Activated T-helper 17 cell treated with anti-CD3 and anti-CD28 coated beads, Interleukin-2, amount 50 U/mL, for 72 hours (primary cell): ENCODE measurements around the gene CEP104. TPM values are rescaled to one million over a fixed set of nuclear protein-coding genes. Genes with fewer than 3 reads are reported as not detected.

Experiments used
- ATAC-seq: fragments of 150-1000 bp; cut with Tn5 transposase; replicated peaks from 2 replicates; pipeline ENCODE4 v1.10.0; 2021; ENCODE audit warnings: mild to moderate bottlenecking, moderate library complexity
- H3K27ac Mint-ChIP-seq: one replicate; pipeline ENCODE4 v1.8.0; 2022; ENCODE audit warnings: mixed read lengths
- H3K27me3 Mint-ChIP-seq: one replicate; pipeline ENCODE4 v1.8.0; 2022; ENCODE audit warnings: mixed read lengths
- H3K36me3 Mint-ChIP-seq: one replicate; pipeline ENCODE4 v1.8.0; 2022; ENCODE audit warnings: low read depth, mild to moderate bottlenecking, mixed read lengths
- H3K4me1 Mint-ChIP-seq: one replicate; pipeline ENCODE4 v1.8.0; 2022; ENCODE audit warnings: mixed read lengths
- H3K4me3 Mint-ChIP-seq: one replicate; pipeline ENCODE4 v1.8.0; 2022; ENCODE audit warnings: mild to moderate bottlenecking, mixed read lengths
- H3K9me3 Mint-ChIP-seq: one replicate; pipeline ENCODE4 v1.8.0; 2022; ENCODE audit warnings: mixed read lengths
- total RNA-seq, 2 donors: library from RNA; stranded (reverse); gene quantifications; one replicate each; pipeline ENCODE4 v1.2.3, GENCODE V29; 2022

CEP104 gene
- total RNA-seq, 2 donors from 2014 or later: 17.8 to 39.4 TPM

DNA sequence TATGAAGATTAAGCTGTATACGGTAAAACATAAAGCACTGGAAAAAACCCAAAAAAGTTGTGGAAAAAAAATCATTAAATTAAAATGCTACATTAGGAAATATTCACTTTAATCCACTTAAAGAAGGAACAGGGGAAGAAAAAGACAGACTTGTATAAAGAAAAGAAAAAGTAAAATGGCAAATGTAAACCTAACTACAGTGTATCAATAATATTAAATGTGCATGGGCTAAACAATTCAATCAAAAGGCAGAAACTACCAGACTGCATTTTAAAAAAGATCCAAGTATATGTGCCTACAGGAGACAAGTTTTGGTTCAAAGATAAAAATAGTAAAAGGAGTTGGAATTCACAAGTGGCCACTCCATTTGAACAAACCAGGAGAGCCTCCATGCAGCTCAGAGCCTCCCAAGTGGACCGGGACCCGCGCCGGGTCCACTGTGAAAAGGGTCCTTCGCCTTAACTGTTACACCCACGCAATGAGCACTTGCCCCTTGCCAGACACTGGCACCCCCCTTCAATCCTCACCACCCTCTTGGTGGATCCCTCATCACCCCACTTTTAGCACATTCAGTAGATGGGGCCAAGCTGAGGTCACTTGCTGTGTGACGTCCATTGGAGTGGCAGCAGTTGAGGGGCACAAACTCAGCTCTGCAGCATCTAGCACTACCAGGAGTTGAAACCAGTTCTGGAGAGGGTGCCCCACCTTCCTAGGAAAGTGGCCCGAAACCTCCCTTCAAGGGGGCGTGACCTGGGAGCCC is 42.2 kb upstream of the CEP104 start:
- H3K36me3 Mint-ChIP-seq: peaks cover 42% of the 10 kb centered on the region
- H3K4me1 Mint-ChIP-seq: peaks cover 27% of the 10 kb centered on the region
- no peaks in the 10 kb centered on the region for H3K27me3 Mint-ChIP-seq
- H3K4me3 Mint-ChIP-seq: peak overlapping the region; percentile 98
- H3K9me3 Mint-ChIP-seq: peaks cover 4% of the 10 kb centered on the region
- no peak for ATAC-seq
- peak overlapping the region; percentile 64 for H3K27ac Mint-ChIP-seq

DNA sequence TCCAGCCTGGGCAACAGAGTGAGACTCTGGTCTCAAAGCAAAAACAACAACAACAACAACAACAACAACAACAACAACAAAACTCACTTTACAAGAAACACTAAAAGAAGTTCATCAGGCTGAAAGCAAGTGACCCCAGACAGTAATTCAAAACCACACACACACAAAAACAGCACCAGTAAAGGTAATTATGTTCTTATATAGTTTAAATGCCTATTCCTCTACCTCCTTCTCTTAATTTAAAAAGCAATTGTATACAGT is 41.4 kb upstream of the CEP104 start:
- Mint-ChIP-seq H3K27ac (peak overlapping the region; percentile 64), H3K4me1 (peaks cover 27% of the 10 kb centered on the region), H3K9me3 (peaks cover 4% of the 10 kb centered on the region), H3K4me3 (peak overlapping the region; percentile 98), H3K27me3 (no peaks in the 10 kb centered on the region), H3K36me3 (peaks cover 47% of the 10 kb centered on the region)
- ATAC-seq: no peak

DNA sequence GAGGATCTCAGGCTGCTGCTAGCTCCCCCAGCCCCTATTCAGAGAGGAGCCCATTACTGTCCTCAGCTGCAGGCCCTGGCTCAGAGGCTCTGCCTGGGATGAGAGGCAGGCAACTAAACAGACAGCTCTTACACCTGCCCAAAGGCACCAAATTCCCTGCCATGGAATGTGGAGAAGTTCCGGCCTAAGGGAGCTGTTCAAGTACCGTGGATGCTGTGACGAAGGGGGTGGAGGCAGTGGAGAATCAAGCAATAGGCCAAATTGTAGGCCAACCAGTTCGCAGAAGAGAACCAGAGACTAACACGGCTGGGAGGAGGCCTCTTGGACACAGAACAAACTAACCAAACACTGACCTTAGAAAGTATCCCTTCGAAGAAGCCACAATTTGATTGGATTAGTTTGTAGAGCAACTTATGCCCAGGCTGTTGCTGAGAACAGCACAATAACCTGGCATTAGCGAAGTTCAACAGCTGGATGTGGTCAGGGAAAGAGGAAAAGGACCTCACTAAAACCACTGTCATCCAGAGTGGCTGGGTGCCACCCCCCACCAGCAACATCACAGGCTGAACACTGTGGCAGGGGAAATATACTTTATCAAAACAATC is 39.5 kb upstream of the CEP104 start:
- Mint-ChIP-seq H3K27me3 (no peaks in the 10 kb centered on the region), H3K9me3 (peaks cover 4% of the 10 kb centered on the region), H3K36me3 (peaks cover 56% of the 10 kb centered on the region), H3K4me3 (no peak overlapping the region), H3K4me1 (peaks cover 24% of the 10 kb centered on the region), H3K27ac (no peak overlapping the region)
- ATAC-seq: no peak

DNA sequence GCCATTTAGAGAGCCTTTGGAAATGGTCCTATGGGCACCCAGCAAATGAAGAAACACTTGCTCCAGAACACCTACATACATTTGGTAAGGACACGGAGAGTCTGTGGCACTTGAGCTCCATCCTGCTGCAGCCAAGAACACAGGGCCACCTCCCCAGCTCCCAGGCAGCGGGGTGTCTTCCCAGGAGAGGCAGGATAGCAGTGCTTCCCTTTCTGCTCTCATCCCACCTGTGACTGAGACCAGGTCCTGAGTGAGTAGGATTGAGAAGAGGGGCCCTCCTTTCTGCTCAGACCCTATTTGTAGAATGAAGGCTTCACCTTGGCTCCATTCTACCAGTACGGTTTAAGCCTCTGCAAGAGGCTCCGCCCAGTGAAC is 38.9 kb upstream of the CEP104 start:
- Mint-ChIP-seq H3K36me3 (peaks cover 59% of the 10 kb centered on the region), H3K4me1 (peaks cover 25% of the 10 kb centered on the region), H3K27ac (no peak overlapping the region), H3K9me3 (peaks cover 4% of the 10 kb centered on the region), H3K4me3 (no peak overlapping the region), H3K27me3 (no peaks in the 10 kb centered on the region)
- no peak for ATAC-seq

DNA sequence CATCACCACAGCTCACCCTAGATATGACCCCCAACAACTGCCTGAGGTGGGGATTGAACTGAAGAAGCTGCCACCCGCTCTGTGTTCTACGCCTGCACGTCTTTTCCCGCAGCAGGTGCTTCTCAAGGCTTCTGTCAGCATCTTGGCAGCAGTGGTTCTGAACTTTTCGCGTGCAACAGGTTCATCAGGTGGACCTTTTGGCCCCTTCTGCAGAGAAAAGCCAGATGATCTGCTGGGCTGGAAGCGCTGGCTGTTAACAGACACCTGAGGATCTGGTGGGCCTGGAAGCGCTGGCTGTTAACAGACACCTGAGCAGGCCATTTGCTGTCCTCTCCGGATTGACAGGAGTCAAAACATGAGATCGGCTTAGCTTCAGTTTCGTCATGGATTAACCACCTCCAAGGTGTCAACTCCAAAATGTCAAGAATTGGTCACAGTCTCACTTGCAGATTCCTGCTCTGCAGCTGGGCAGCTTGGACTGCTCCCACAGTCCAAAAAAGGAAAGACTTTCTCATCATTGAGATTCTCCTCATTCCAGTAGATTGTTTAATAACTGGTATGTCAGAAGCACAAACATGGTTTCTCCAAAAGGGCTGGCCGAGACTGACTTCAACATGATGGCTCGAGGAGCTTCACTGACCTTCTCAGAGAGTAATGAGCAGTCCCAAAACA is 38.4 kb upstream of the CEP104 start:
- peaks cover 4% of the 10 kb centered on the region for H3K9me3 Mint-ChIP-seq
- peaks cover 30% of the 10 kb centered on the region for H3K4me1 Mint-ChIP-seq
- H3K27me3 Mint-ChIP-seq: no peaks in the 10 kb centered on the region
- no peak overlapping the region for H3K4me3 Mint-ChIP-seq
- H3K27ac Mint-ChIP-seq: no peak overlapping the region
- no peak for ATAC-seq
- peaks cover 65% of the 10 kb centered on the region for H3K36me3 Mint-ChIP-seq

DNA sequence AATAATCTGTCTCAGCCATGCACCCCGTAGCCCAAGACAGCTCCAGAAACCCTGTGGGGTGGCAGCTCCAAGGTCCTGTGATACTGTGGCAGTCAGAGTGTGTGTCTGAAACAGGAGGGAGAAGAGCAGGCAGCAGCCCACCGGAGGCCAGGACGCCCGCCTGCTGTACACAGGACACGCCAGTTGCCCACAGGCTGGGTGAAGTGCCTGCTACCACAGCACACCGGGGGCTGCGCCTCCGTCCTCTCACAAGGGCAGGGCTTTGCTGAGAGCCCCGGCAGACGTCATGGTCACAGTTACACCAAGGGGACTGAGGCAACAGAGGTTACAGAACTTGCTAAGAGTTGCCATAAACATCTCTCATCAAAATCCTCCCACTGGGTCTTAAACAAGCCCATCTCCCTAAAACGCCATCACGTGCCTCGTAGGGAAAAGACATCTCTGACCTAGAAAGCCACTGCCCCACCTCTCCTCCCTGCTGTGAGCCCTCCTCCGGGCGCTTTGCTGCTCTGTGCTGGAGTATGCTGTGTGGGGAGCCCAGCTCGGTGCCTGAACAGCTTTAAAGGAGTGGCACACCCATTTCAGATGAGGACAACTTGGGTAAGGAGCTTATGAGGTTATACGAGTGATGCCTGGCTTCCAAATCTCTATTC is 37.7 kb upstream of the CEP104 start:
- Mint-ChIP-seq H3K9me3 (peaks cover 4% of the 10 kb centered on the region), H3K36me3 (peaks cover 71% of the 10 kb centered on the region), H3K27ac (no peak overlapping the region), H3K4me3 (no peak overlapping the region), H3K4me1 (peaks cover 37% of the 10 kb centered on the region), H3K27me3 (no peaks in the 10 kb centered on the region)
- no peak for ATAC-seq

DNA sequence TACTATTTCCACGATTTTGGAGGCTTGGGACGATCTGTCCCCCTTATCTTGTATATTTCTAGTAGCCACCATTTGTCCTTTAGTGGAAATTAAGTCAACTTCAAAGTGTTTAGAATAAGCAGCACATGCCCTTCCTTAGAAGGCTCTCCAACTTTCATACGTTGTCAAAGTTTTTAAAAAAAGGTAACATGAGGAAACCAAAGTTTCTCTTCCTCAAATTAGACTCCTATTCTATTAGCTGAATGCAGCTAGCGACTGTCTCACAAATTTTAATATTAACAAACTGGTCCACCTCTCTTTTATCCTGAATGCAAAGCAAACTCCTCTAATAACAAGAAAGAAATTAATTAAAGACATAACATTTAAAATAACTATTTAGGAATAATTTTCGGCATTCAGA is 36.2 kb upstream of the CEP104 start:
- Mint-ChIP-seq H3K4me1 (peaks cover 29% of the 10 kb centered on the region), H3K4me3 (no peak overlapping the region), H3K27ac (no peak overlapping the region), H3K27me3 (no peaks in the 10 kb centered on the region), H3K9me3 (peaks cover 4% of the 10 kb centered on the region), H3K36me3 (peaks cover 78% of the 10 kb centered on the region)
- no peak for ATAC-seq

DNA sequence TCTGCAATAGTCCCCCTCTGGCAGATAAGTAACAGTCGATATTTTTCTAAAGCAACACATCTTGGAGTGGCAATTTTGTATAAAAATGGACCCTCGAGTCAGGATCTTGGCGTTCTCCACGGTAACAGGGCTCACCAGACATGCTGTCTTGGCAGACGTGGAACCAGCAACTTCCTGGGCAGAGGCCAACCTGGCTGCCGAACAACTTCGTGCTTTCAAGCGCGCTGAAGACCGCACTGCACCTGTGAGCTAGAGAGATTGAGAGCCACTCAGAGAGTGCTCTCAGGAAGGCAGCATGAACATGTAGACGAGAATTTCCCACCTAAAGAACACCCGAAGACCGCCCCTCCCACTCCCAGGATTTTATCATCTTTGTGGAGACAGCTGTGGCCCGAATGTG is 35.7 kb upstream of the CEP104 start:
- no peak for ATAC-seq
- H3K36me3 Mint-ChIP-seq: peaks cover 78% of the 10 kb centered on the region
- H3K9me3 Mint-ChIP-seq: peaks cover 4% of the 10 kb centered on the region
- H3K4me3 Mint-ChIP-seq: no peak overlapping the region
- H3K27me3 Mint-ChIP-seq: no peaks in the 10 kb centered on the region
- H3K27ac Mint-ChIP-seq: no peak overlapping the region
- peaks cover 28% of the 10 kb centered on the region for H3K4me1 Mint-ChIP-seq

DNA sequence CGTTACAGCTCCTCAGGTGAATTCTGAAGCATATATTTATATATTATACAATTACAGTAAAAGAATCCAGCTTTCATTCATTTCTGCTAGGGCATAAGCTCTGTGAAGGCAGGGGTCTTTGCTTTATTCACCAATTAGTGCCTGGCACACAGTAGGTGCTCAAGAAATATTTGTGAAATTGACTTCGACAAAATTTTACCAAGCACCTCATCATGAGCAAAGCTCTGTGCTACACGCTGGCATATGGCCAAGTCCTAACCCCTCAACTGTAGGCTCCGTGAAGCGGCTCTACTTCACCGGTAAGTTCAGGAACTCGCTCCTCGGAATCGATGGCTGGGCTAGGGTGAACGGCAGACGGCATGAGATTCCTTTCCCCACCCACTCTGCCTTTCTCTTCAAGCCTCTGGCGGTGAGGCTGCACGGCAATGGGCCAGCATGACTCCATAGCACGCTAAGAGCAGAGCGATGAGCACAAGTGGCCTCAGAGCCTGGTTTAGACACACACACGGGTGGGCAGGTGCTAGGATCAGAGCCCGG is 34.4 kb upstream of the CEP104 start:
- no peak for ATAC-seq
- peaks cover 74% of the 10 kb centered on the region for H3K36me3 Mint-ChIP-seq
- H3K4me1 Mint-ChIP-seq: peaks cover 19% of the 10 kb centered on the region
- H3K4me3 Mint-ChIP-seq: peak overlapping the region; percentile 67
- H3K9me3 Mint-ChIP-seq: no peaks in the 10 kb centered on the region
- H3K27ac Mint-ChIP-seq: no peak overlapping the region
- H3K27me3 Mint-ChIP-seq: no peaks in the 10 kb centered on the region

DNA sequence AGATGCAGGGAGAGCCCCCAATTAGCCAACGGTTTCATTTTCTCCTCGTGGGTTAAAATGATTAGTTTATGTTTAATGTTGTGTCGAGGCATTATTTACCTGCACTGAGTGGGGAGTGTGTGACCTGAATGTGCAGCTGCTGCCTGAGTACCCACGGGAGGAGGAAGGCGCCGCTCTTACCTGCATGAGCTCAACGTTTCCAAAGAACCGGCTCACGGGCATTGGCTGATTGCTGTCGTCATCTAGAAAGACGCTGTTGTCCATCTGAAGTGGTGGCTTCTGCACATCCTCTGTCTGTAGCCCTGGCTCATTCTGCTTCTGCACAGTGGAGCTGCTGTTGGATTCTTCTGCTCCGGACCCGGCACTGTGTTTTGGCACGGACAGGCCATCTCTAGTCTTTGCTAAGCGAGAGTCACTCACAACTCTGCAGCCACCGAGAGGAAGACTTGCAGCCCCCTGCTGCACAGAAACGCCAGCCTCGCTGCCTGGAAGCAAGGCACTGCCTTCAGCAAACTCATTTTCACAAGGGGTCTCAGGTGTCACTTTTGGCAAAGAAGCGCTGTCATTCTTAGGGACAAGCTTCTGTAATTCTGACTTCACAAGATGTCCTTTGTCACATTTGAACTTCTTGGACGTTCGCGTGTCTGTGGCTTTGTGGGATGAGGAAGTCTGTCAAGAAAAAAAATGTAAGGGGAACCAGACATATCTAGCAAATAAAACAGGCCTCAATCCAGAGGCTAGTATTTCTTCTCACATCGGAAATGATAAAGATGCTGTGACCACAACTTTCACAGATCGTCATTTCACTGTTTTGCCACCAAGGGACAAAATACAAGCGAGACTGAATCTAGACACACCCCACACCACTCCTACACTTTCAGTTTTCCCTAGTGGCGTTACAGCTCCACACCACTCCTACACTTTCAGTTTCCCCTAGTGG is 33.6 kb upstream of the CEP104 start:
- ATAC-seq: peak; percentile 83
- Mint-ChIP-seq H3K27me3 (no peaks in the 10 kb centered on the region), H3K4me1 (peaks cover 17% of the 10 kb centered on the region)

DNA sequence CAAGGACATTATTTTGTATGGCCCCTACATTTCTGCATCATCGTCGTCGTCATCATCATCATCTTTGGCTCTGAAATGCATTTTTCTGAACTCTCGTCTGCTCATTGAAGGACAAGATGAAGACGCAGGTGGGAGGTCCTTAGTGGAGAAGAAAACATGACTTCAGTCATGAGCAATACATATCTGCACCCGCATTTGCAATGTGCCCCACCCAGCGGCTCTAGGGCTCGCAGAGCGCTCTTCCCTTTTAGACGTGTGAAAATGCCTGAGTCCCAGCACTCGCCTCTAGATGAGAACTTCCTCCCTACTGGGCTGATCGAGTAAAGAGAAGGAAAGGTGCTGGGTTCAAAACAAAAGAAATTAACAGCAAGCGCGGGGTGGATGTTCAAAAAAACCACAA is 32.9 kb upstream of the CEP104 start:
- peak overlapping the region; percentile 89 for H3K27ac Mint-ChIP-seq
- H3K27me3 Mint-ChIP-seq: no peaks in the 10 kb centered on the region
- peaks cover 71% of the 10 kb centered on the region for H3K36me3 Mint-ChIP-seq
- peak overlapping the region; percentile 67 for H3K4me3 Mint-ChIP-seq
- peaks cover 18% of the 10 kb centered on the region for H3K4me1 Mint-ChIP-seq
- H3K9me3 Mint-ChIP-seq: no peaks in the 10 kb centered on the region
- peak; percentile 44 for ATAC-seq

More for the DNA sequence above, 33.6 kb upstream of the CEP104 start:
- Mint-ChIP-seq H3K4me3 (peak overlapping the region; percentile 67), H3K27ac (peak overlapping the region; percentile 89), H3K36me3 (peaks cover 71% of the 10 kb centered on the region), H3K9me3 (no peaks in the 10 kb centered on the region)

DNA sequence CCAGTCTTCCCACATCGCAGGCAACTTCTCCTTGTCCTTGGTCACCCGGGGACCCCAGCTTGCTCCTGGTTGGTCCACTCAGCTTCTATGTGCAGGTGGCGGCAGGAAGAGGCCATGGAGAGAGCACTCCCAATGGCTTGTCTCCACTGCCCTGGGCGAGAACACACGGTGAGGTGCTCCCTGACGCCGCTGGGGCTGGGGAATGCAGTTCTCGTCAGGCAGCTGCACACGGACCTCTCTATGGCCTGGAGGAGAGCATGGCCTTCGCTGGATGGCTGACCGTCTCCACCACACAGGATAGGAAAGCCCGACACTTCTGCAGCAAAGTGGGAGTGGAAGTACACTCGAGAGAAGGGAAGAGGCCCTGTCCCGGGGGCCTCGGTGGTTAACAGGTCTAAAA is 31.3 kb upstream of the CEP104 start:
- Mint-ChIP-seq H3K4me3 (no peak overlapping the region), H3K9me3 (no peaks in the 10 kb centered on the region), H3K4me1 (peaks cover 22% of the 10 kb centered on the region), H3K27ac (no peak overlapping the region), H3K36me3 (peaks cover 81% of the 10 kb centered on the region), H3K27me3 (no peaks in the 10 kb centered on the region)
- ATAC-seq: no peak

DNA sequence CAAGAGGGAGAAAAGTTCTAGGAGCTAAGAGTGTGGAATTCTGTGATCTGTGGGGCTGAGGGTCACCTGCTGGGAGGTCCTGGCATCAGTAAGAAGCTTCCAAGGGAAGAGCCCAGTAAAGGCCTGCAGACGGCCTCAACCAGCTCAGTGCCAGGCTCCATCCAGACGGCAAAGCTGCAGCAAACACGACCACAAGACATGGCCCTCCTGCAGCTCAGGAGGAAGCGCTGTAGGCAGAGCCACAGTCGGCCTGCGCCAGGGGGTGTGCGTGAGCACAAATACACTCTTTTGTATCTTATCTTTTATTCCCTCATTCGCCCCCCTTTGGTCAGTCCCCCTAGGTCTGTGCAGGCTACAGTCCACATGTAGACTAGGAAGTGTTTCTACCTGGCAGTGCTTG is 29.7 kb upstream of the CEP104 start:
- peaks cover 84% of the 10 kb centered on the region for H3K36me3 Mint-ChIP-seq
- H3K4me1 Mint-ChIP-seq: peaks cover 19% of the 10 kb centered on the region
- H3K27ac Mint-ChIP-seq: no peak overlapping the region
- ATAC-seq: no peak
- H3K27me3 Mint-ChIP-seq: no peaks in the 10 kb centered on the region
- no peaks in the 10 kb centered on the region for H3K9me3 Mint-ChIP-seq
- H3K4me3 Mint-ChIP-seq: no peak overlapping the region
